ENCODE data around the gene ZCCHC24. TPM values are rescaled to one million over a fixed set of nuclear protein-coding genes. Genes with fewer than 3 reads are reported as not detected.

The ZCCHC24 gene
- total and polyA plus RNA-seq, 2 of the 8 experiments (the other 6 are each of a cell fraction or from before 2014, with no cell fraction given): 3.9 to 6.9 TPM

DNA sequence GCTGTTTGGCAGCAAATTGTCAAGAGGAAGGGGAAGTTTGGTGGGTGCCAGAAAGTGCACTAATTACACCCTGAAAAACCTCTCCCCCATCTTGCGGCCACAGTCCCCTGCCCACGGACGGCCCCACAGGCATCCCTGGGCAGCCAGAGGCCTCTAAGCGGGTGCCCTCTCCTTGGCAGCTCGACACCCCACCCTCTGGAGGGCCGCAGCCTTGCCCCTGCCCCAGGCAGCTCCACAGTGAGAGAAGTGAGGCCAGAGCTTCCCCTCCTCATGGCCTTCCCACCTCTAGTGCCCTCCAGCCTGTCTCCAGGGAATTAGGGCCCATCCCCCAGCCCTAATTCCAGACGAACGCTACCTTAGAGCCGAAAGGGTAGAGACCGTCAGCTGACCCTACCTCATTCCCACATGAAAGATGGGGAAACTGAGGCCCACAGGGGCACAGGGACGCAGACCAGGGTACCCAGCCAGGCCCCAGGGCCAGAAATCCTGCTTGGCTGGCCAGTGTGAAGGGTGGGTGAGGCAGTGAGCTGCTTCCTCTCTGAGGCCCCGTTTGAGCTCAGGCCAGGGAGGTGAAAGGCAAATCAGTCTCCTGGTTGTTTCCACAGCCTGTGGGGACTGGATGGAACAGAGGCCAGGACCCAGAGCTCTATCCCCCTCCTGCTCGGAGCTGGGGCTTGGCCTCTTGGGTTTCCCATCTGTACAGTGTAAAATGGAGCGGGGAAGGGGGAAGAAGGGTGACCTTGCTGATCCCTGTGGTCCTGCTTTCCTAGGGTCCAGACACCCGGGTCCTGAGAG, 10.0 kb downstream of the ZCCHC24 start:
- peaks cover 0 to 11% (median 5%) of the 10 kb centered on the region in 4 experiments; a peak in 4 of 7 replicates for H3K4me1 ChIP-seq (replicated peaks in 1 of 4; ENCODE audit: control insufficient read depth in 3 of 4, insufficient read depth in 4 of 4, low read length in 3 of 4)
- no peaks in the 10 kb centered on the region for H3K79me1 ChIP-seq (ENCODE audit: low read depth, low read length)
- FAIRE-seq: no peak
- H2BK20ac ChIP-seq (ENCODE audit: low read length): no peak overlapping the region
- no peak overlapping the region for H3K27ac ChIP-seq (ENCODE audit: low read depth, low read length)
- no peak overlapping the region for H4K8ac ChIP-seq (ENCODE audit: extremely low read depth, insufficient read depth, low read length)
- no peak overlapping the region for H2AFZ ChIP-seq (ENCODE audit: low read length)
- H3K4ac ChIP-seq (replicated peaks; ENCODE audit: insufficient read length, low read depth, low read length): no peak overlapping the region
- no peak overlapping the region for H3K23ac ChIP-seq (ENCODE audit: insufficient read length)
- no peak for DNase-seq (ENCODE audit: low read depth in 1 of 2, low spot score in 2 of 2)
- ChIA-PET POLR2A (ENCODE audit: partially characterized antibody) (interaction anchor here (0.7 to 1.8 kb wide), 3 partner anchors 9 to 76 kb away, joined by 3 to 4 read pairs (median 4); no protein-coding TSS in a partner anchor), CTCF (ENCODE audit: partially characterized antibody) (interaction anchor here (0.6 to 2.3 kb wide), 11 partner anchors 9 to 70 kb away, joined by 3 to 11 read pairs (median 4); partner anchors contain the start of gene ZCCHC24)
- no peak overlapping the region for H4K91ac ChIP-seq (replicated peaks; ENCODE audit: insufficient read length, low read length)
- no peaks in the 10 kb centered on the region for H3K9me3 ChIP-seq (ENCODE audit: insufficient read depth in 2 of 2, low read depth in 1 of 2, low read length in 1 of 2)
- H3K4me3 ChIP-seq (ENCODE audit: extremely low read depth in 1 of 4, insufficient read depth in 2 of 4, low read depth in 3 of 4, low read length in 4 of 4): no peak overlapping the region
- no peak overlapping the region for H2BK120ac ChIP-seq (replicated peaks; ENCODE audit: low read depth, low read length)
- no peak overlapping the region for H2BK12ac ChIP-seq (ENCODE audit: low read depth, low read length)
- H3K36me3 ChIP-seq (ENCODE audit: control insufficient read depth in 2 of 4, insufficient read depth in 4 of 4, low read length in 3 of 4): no peaks in the 10 kb centered on the region
- H2BK5ac ChIP-seq (ENCODE audit: low read depth, low read length): no peak overlapping the region; the same call in 1 of the 2 replicates
- H2BK15ac ChIP-seq (ENCODE audit: low read length): no peak overlapping the region
- no peak overlapping the region for H3K14ac ChIP-seq (ENCODE audit: insufficient read length)
- H2AK5ac ChIP-seq (ENCODE audit: low read depth, low read length): no peak overlapping the region
- no peak overlapping the region for H4K5ac ChIP-seq (ENCODE audit: insufficient read length, low read depth, low read length)
- H3K18ac ChIP-seq (ENCODE audit: extremely low read depth, low read length): no peak overlapping the region; the same call in 1 of the 2 replicates
- no peaks in the 10 kb centered on the region for H3K79me2 ChIP-seq (ENCODE audit: control insufficient read depth in 1 of 2, insufficient read depth in 2 of 2, low read length in 2 of 2)
- H3K56ac ChIP-seq (replicated peaks; ENCODE audit: insufficient read length, low read depth, low read length): no peak overlapping the region
- H3K23me2 ChIP-seq (ENCODE audit: low read depth, low read length): no peaks in the 10 kb centered on the region
- no peaks in the 10 kb centered on the region for H3K27me3 ChIP-seq (replicated peaks in 1 of 4; ENCODE audit: control insufficient read depth in 3 of 4, extremely low read depth in 1 of 4, insufficient read depth in 3 of 4, low read length in 3 of 4)
- H3K4me2 ChIP-seq (ENCODE audit: insufficient read depth in 1 of 2, low read depth in 2 of 2, low read length in 2 of 2): no peak overlapping the region
- no peaks in the 10 kb centered on the region for H4K20me1 ChIP-seq (replicated peaks in 1 of 2; ENCODE audit: control insufficient read depth in 1 of 2, insufficient read depth in 2 of 2, low read length in 2 of 2)
- WGBS, 2 experiments (ENCODE audit: extremely low coverage in 1 of 2, insufficient coverage in 1 of 2, insufficient read length in 1 of 2, insufficient replicate concordance in 2 of 2, low coverage in 1 of 2, low lambda C conversion rate in 2 of 2, missing lambda C conversion rate in 1 of 2): 81% methylated on average over 13 of the region's 15 CpGs; no CpG with 5 or more reads in 1 of the 2 experiments
- H3K9ac ChIP-seq (replicated peaks in 1 of 4; ENCODE audit: extremely low read depth in 1 of 4, low read depth in 3 of 4, low read length in 3 of 4): no peak overlapping the region
- TF ChIP-seq, protein P1, sequence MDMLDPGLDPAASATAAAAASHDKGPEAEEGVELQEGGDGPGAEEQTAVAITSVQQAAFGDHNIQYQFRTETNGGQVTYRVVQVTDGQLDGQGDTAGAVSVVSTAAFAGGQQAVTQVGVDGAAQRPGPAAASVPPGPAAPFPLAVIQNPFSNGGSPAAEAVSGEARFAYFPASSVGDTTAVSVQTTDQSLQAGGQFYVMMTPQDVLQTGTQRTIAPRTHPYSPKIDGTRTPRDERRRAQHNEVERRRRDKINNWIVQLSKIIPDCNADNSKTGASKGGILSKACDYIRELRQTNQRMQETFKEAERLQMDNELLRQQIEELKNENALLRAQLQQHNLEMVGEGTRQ (IDR thresholded peaks at IDR 0.05; ENCODE audit: low read length): no peak
- TF ChIP-seq KDM1A (IDR thresholded peaks at IDR 0.05; ENCODE audit: borderline replicate concordance, low read length) (no peak), CTBP2 (IDR thresholded peaks at IDR 0.05; ENCODE audit: borderline replicate concordance, insufficient read depth, insufficient read length, low read length) (no peak), RAD21 (IDR thresholded peaks at IDR 0.05 in 1 of 2, conservative IDR thresholded peaks at IDR 0.05 in 1 of 2; ENCODE audit: low read depth in 2 of 2, low read length in 2 of 2) (no peak), GABPA (IDR thresholded peaks at IDR 0.05; ENCODE audit: borderline replicate concordance, insufficient read depth, low read length) (no peak), TEAD4 (IDR thresholded peaks at IDR 0.05; ENCODE audit: low read depth, low read length) (no peak), CHD1 (IDR thresholded peaks at IDR 0.05; ENCODE audit: low read depth, low read length) (no peak)
- TF ChIP-seq, protein P2, sequence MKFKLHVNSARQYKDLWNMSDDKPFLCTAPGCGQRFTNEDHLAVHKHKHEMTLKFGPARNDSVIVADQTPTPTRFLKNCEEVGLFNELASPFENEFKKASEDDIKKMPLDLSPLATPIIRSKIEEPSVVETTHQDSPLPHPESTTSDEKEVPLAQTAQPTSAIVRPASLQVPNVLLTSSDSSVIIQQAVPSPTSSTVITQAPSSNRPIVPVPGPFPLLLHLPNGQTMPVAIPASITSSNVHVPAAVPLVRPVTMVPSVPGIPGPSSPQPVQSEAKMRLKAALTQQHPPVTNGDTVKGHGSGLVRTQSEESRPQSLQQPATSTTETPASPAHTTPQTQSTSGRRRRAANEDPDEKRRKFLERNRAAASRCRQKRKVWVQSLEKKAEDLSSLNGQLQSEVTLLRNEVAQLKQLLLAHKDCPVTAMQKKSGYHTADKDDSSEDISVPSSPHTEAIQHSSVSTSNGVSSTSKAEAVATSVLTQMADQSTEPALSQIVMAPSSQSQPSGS (IDR thresholded peaks at IDR 0.05; ENCODE audit: low read length): no peak
